GM13976 (cell line): ENCODE measurements around the gene BNIPL.

Source experiments
- DNase-seq: peaks from one replicate; pipeline ENCODE4 v3.0.0; 2012; ENCODE audit warnings: low spot score
- CTCF ChIP-seq: IDR thresholded peaks from 2 replicates; pipeline ENCODE4 v1.5.1; 2012; ENCODE audit warnings: borderline replicate concordance, mild to moderate bottlenecking; ENCODE audit not compliant: insufficient read depth; ENCODE audit errors: extremely low read depth, missing control alignments, control extremely low read depth
- in situ Hi-C: fragments of 300-500 bp; cut with MboI; formaldehyde crosslinking; loops from one replicate; pipeline ENCODE4 v1.12.0; 2022; ENCODE audit warnings: low sequenced_read_pairs, mixed read lengths, inconsistent platforms; ENCODE audit not compliant: unreplicated experiment

The BNIPL gene

DNA sequence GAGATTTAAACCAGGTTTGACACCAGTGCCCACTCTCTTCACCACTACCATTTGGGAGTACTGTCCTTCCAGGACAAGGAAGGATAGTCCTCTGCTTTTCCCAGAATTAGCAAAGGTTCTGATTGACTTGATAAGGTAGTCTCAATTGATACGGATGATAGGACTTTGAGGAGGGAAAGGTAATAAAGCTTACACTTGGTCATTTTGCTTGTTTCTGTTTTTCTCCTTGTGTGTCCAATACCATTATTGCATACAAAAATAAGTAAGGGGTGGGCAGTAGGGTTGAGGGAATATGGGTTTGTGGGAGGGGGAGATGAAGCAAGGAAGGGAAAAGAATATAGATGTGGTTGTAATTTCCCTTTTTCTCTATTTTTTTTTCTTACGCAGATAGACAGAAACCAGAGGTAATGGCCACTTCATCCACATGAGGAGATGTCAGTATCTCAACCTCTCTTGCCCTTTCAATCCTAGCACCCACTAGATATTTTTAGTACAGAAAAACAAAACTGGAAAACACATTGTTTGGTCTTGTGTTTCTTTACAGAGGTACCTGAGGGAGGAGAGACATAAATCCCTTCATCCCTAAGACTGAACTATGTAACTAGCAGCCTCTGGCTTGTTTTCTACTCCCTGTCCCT lies 13.8 kb downstream of the BNIPL start:
- TF ChIP-seq CTCF, result no peak
- DNase-seq, result no peak
- in situ Hi-C loops, result no loop called here

DNA sequence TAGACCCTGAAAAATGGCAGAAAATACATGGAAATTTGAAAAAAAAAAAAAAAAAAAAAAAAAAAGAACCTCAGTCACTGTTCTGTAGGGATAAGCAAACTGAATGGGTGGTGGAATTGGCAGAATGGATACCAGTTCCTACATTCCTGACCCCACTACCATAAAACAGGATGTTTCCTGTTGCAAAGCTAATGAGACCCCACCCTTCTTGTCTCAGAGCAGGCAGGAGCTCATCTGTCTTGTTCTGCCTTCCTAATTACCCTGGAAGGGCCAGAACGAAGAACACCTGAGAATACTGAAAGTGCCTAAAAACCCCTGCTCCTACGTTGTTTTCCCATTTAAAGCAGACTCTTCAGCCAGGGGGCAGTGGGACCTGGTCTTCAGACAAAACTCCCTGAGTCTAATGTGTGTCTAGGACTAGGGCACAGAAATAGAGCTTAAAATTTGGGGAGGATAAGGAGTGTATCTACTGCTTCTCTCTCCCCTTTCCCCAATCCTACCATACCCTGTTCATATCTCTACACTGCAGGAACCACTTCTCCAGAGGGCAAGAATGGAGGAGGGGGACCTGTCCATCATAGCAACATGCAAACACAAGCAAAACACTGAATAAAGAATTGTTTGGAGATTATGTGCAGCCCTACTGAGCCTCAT lies 15.1 kb downstream of the BNIPL start:
- no peak for DNase-seq
- in situ Hi-C loops, result no loop called here

GRCh38 chr1:151054971-151055547 lies 18.7 kb downstream of the BNIPL start:
- DNase-seq, result no peak

More for the DNA sequence above, 15.1 kb downstream of the BNIPL start:
- no peak for TF ChIP-seq CTCF

DNA sequence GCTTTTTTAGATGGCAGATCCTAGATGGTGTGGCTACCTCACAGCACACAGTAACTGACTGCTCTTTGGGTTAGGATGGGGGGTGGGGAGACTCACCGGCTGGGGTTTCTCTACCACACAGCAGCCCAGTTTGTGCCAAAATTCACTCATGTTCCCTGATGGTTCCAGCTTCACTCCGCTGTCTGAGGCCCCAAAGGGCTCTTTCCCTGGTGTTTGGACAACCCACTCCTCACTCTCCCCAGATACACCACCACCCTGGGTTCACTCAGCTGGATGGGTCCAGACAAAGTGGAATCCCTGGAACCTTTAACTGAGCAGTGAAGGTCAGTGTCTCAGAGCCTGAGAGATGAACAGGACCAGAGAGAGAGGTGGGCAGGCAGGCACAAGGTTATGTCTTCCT lies 19.2 kb downstream of the BNIPL start:
- no peak for DNase-seq
- in situ Hi-C loops, result no loop called here
- TF ChIP-seq CTCF, result no peak

More at GRCh38 chr1:151054971-151055547, 18.7 kb downstream of the BNIPL start:
- in situ Hi-C loops, result no loop called here
- no peak for TF ChIP-seq CTCF

DNA sequence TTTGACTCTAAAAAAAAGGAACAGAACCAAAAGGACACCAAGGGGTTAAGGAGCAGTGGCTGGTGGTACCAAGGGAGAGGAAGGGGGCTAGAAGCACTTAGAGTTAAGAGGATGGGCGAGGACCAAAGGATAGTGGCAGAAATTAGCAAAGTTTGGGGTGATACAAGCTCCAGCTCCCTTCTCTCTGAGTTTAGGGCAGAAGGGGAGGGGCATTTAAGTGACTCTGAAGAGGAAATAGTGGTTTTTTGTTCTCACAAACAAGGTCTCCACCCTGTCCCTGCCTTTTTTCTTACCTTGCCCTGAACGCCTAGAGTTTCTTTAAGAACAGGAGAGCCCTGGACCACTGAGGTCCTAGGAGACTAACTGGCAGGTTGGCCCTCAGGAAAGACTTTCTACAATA lies 19.8 kb downstream of the BNIPL start:
- no peak for DNase-seq

DNA sequence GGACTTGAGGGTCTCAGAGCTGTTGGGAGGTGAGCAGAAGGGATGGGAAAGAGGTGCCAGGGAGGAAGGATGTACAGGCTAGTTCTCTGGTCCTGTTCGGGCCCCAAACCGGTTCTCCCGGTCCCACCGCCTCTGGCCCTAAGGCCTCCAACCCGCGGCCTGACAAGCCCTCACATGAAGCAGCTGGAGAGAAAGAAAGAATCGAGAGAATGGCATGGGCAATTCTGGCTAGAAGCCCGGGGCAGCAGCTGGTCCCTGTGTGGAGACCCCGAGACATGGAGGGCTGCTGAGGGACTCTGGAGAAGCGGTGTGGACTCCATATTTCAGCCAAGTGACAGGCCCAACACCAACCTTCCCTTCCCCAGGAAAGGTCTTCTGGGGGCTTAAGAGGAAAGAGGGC lies 22.3 kb downstream of the BNIPL start:
- in situ Hi-C loops, result no loop called here
- no peak for DNase-seq
- no peak for TF ChIP-seq CTCF

More for the DNA sequence above, 19.8 kb downstream of the BNIPL start:
- TF ChIP-seq CTCF, result no peak
- in situ Hi-C loops, result no loop called here
